HG03439 (cell line): ENCODE data around the gene SMIM38.

ENCODE experiments used
- ATAC-seq: cut with Tn5 transposase; IDR thresholded peaks from one replicate; pipeline ENCODE4 v1.9.1; 2021; ENCODE audit warnings: mild to moderate bottlenecking, moderate library complexity; ENCODE audit not compliant: unreplicated experiment

SMIM38 gene

GRCh38 chr11:69157822-69158231, 2.1 kb downstream of the SMIM38 start:
- no peak for ATAC-seq

GRCh38 chr11:69158301-69159149, 2.8 kb downstream of the SMIM38 start:
- ATAC-seq = no peak

- ATAC-seq = no peak
Observed at GRCh38 chr11:69159150-69159852, 3.6 kb downstream of the SMIM38 start.

GRCh38 chr11:69160296-69161116, 4.8 kb downstream of the SMIM38 start:
- ATAC-seq = no peak

- ATAC-seq = no peak
Observed at GRCh38 chr11:69161117-69161407, 5.3 kb downstream of the SMIM38 start.

- ATAC-seq = no peak
Observed at GRCh38 chr11:69162505-69162904, 6.8 kb downstream of the SMIM38 start.

GRCh38 chr11:69163842-69164241, 8.1 kb downstream of the SMIM38 start:
- no peak for ATAC-seq

- no peak for ATAC-seq
Observed at GRCh38 chr11:69164824-69165223, 9.1 kb downstream of the SMIM38 start.

- ATAC-seq = no peak
Observed at GRCh38 chr11:69165775-69166174, 10.0 kb downstream of the SMIM38 start.

- peak; percentile 95 for ATAC-seq
Observed at GRCh38 chr11:69166218-69167115, 10.7 kb downstream of the SMIM38 start.

- ATAC-seq = no peak
Observed at GRCh38 chr11:69167130-69167915, 11.6 kb downstream of the SMIM38 start.

- no peak for ATAC-seq
Observed at GRCh38 chr11:69167916-69168691, 12.4 kb downstream of the SMIM38 start.

- no peak for ATAC-seq
Observed at GRCh38 chr11:69169479-69169878, 13.7 kb downstream of the SMIM38 start.

GRCh38 chr11:69170704-69171103, 15.0 kb downstream of the SMIM38 start:
- no peak for ATAC-seq

- no peak for ATAC-seq
Observed at GRCh38 chr11:69171476-69172240, 15.9 kb downstream of the SMIM38 start.

- no peak for ATAC-seq
Observed at GRCh38 chr11:69172674-69173073, 16.9 kb downstream of the SMIM38 start.

- ATAC-seq = no peak
Observed at GRCh38 chr11:69173331-69173730, 17.6 kb downstream of the SMIM38 start.

- ATAC-seq = no peak
Observed at GRCh38 chr11:69173925-69174581, 18.3 kb downstream of the SMIM38 start.
